Neuron (in vitro differentiated cells): ENCODE measurements around the gene MED15.

Experiments used
- H2AFZ ChIP-seq: one replicate; pipeline ENCODE4 v1.6.1; 2013; ENCODE audit warnings: low read depth, mild to moderate bottlenecking, inconsistent platforms, low read length, moderate library complexity
- H3K27me3 ChIP-seq: one replicate; pipeline ENCODE4 v1.6.1; 2013; ENCODE audit warnings: low read length; ENCODE audit not compliant: insufficient read depth
- H3K36me3 ChIP-seq: one replicate; pipeline ENCODE4 v1.6.1; 2013; ENCODE audit warnings: low read length; ENCODE audit not compliant: insufficient read depth
- H3K4me1 ChIP-seq: one replicate; pipeline ENCODE4 v1.6.1; 2013; ENCODE audit warnings: low read length; ENCODE audit not compliant: insufficient read depth
- H3K4me3 ChIP-seq: 2 replicates; pipeline ENCODE4 v1.5.1; 2013; ENCODE audit warnings: mild to moderate bottlenecking, low read length, moderate library complexity
- H3K9me3 ChIP-seq: one replicate; pipeline ENCODE4 v1.6.1; 2013; ENCODE audit warnings: low read length

Gene MED15

GRCh38 chr22:20629401-20629800 lies 122.0 kb downstream of the MED15 start:
- Histone ChIP-seq H2AFZ (no peak overlapping the region), H3K36me3 (no peaks in the 10 kb centered on the region), H3K27me3 (no peaks in the 10 kb centered on the region), H3K9me3 (no peaks in the 10 kb centered on the region), H3K4me3 (no peak overlapping the region), H3K4me1 (no peaks in the 10 kb centered on the region)

GRCh38 chr22:20630873-20631617 lies 123.6 kb downstream of the MED15 start:
- no peaks in the 10 kb centered on the region for H3K9me3 ChIP-seq
- no peaks in the 10 kb centered on the region for H3K27me3 ChIP-seq
- H2AFZ ChIP-seq, result no peak overlapping the region
- no peaks in the 10 kb centered on the region for H3K36me3 ChIP-seq
- no peak overlapping the region for H3K4me3 ChIP-seq
- H3K4me1 ChIP-seq, result no peaks in the 10 kb centered on the region

GRCh38 chr22:20632082-20632481 lies 124.7 kb downstream of the MED15 start:
- Histone ChIP-seq H3K27me3 (no peaks in the 10 kb centered on the region), H2AFZ (no peak overlapping the region), H3K4me3 (no peak overlapping the region), H3K9me3 (no peaks in the 10 kb centered on the region), H3K4me1 (no peaks in the 10 kb centered on the region), H3K36me3 (no peaks in the 10 kb centered on the region)

GRCh38 chr22:20632518-20632917 lies 125.1 kb downstream of the MED15 start:
- no peak overlapping the region for H2AFZ ChIP-seq
- H3K36me3 ChIP-seq, result no peaks in the 10 kb centered on the region
- H3K4me1 ChIP-seq, result no peaks in the 10 kb centered on the region
- no peaks in the 10 kb centered on the region for H3K9me3 ChIP-seq
- H3K4me3 ChIP-seq, result no peak overlapping the region
- H3K27me3 ChIP-seq, result no peaks in the 10 kb centered on the region

GRCh38 chr22:20634560-20635226 lies 127.3 kb downstream of the MED15 start:
- H3K27me3 ChIP-seq, result no peaks in the 10 kb centered on the region
- no peak overlapping the region for H3K4me3 ChIP-seq
- no peaks in the 10 kb centered on the region for H3K4me1 ChIP-seq
- no peaks in the 10 kb centered on the region for H3K36me3 ChIP-seq
- H3K9me3 ChIP-seq, result no peaks in the 10 kb centered on the region
- H2AFZ ChIP-seq, result no peak overlapping the region

GRCh38 chr22:20635227-20635591 lies 127.8 kb downstream of the MED15 start:
- no peaks in the 10 kb centered on the region for H3K36me3 ChIP-seq
- H2AFZ ChIP-seq, result no peak overlapping the region
- H3K4me1 ChIP-seq, result no peaks in the 10 kb centered on the region
- H3K4me3 ChIP-seq, result no peak overlapping the region
- H3K27me3 ChIP-seq, result no peaks in the 10 kb centered on the region
- H3K9me3 ChIP-seq, result no peaks in the 10 kb centered on the region

GRCh38 chr22:20636075-20636812 lies 128.8 kb downstream of the MED15 start:
- Histone ChIP-seq H2AFZ (no peak overlapping the region), H3K4me3 (no peak overlapping the region), H3K27me3 (no peaks in the 10 kb centered on the region), H3K36me3 (no peaks in the 10 kb centered on the region), H3K9me3 (no peaks in the 10 kb centered on the region), H3K4me1 (no peaks in the 10 kb centered on the region)

GRCh38 chr22:20636945-20637344 lies 129.5 kb downstream of the MED15 start:
- H3K4me1 ChIP-seq, result no peaks in the 10 kb centered on the region
- H3K36me3 ChIP-seq, result no peaks in the 10 kb centered on the region
- no peak overlapping the region for H2AFZ ChIP-seq
- no peaks in the 10 kb centered on the region for H3K27me3 ChIP-seq
- H3K4me3 ChIP-seq, result no peak overlapping the region
- H3K9me3 ChIP-seq, result no peaks in the 10 kb centered on the region
